ENCODE results near the gene CACNA1C.

DNA sequence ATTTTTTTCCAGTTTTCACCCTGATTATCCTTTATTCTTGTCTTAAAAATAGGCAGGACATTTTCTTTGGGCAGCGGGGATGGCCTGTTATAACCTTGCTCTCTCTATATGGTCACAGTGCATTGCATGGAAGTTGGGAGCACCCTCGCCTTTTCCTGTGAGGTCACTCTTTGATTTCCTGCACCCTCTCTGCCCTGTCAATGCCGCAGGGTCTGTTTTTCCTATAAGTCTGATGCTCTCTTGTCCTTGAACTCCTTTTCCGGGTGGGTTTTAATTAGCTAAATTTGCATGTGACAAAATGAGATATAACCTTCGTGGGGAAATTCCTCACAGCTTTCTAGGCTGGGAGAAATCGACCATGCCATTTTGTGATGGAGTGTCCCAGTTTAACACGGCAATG is 194.3 kb downstream of the CACNA1C start:
- TF ChIP-seq, protein P1, sequence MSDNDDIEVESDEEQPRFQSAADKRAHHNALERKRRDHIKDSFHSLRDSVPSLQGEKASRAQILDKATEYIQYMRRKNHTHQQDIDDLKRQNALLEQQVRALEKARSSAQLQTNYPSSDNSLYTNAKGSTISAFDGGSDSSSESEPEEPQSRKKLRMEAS (IDR thresholded peaks at IDR 0.05; ENCODE audit: low read depth): no peak
- TF ChIP-seq CTCF (IDR thresholded peaks at IDR 0.05) (no peak), JUND (IDR thresholded peaks at IDR 0.05) (no peak), POLR2AphosphoS5 (IDR thresholded peaks at IDR 0.05; ENCODE audit: low read depth, low read length) (no peak), EP300 (IDR thresholded peaks at IDR 0.05; ENCODE audit: borderline replicate concordance in 1 of 2, low read depth in 1 of 2, low read length in 1 of 2) (no peak), FOXM1 (IDR thresholded peaks at IDR 0.05; ENCODE audit: low read depth) (no peak)
